ENCODE results near the gene ESCO1. TPM values are rescaled to one million over a fixed set of nuclear protein-coding genes. Genes with fewer than 3 reads are reported as not detected.

Gene ESCO1
- total and polyA plus RNA-seq, 2 of the 13 experiments (the other 11 are each of a cell fraction or from before 2014, with no cell fraction given): 6.3 to 19.4 TPM

GRCh38 chr18:21599585-21600525 lies 649 bp downstream of the ESCO1 start (continued):
- TF ChIP-seq RBFOX2 (IDR thresholded peaks at IDR 0.05; ENCODE audit: low read depth, low read length): peak; percentile 92; the same call in 1 of the 2 replicates
- 0 out of 2 replicates have a peak, but pooled peaks have one; percentile 25 for TF ChIP-seq ZNF737 (CRISPR knock-in tag; IDR thresholded peaks at IDR 0.05; ENCODE audit: borderline replicate concordance)
- no peak for TF ChIP-seq MED13 (CRISPR knock-in tag; IDR thresholded peaks at IDR 0.05)
- TF ChIP-seq ZNF644 (CRISPR knock-in tag; IDR thresholded peaks at IDR 0.05; ENCODE audit: low read depth): no peak
- no peak for TF ChIP-seq SATB2 (CRISPR knock-in tag; IDR thresholded peaks at IDR 0.05)
- no peak; the same call in 1 of the 2 replicates for TF ChIP-seq ZNF484 (CRISPR knock-in tag; IDR thresholded peaks at IDR 0.05; ENCODE audit: borderline replicate concordance, low read depth)
- no peak for TF ChIP-seq SNAPC5 (CRISPR knock-in tag; IDR thresholded peaks at IDR 0.05; ENCODE audit: borderline replicate concordance)
- peak; percentile 31; the same call in 1 of the 2 replicates for TF ChIP-seq ZKSCAN5 (CRISPR knock-in tag; IDR thresholded peaks at IDR 0.05)
- TF ChIP-seq CSRNP1 (CRISPR knock-in tag; IDR thresholded peaks at IDR 0.05): peak; percentile 89
- peak; percentile 50 for TF ChIP-seq PTBP1 (IDR thresholded peaks at IDR 0.05; ENCODE audit: low read depth, low read length, poor library complexity, severe bottlenecking)
- TF ChIP-seq ZNF276 (CRISPR knock-in tag; IDR thresholded peaks at IDR 0.05; ENCODE audit: low read depth): no peak
- TF ChIP-seq ATF5 (CRISPR knock-in tag; IDR thresholded peaks at IDR 0.05; ENCODE audit: low read depth): no peak
- peak; percentile 33; the same call in 1 of the 2 replicates for TF ChIP-seq HCFC1 (IDR thresholded peaks at IDR 0.05; ENCODE audit: low read depth, low read length)
- TF ChIP-seq ZHX2 (IDR thresholded peaks at IDR 0.05; ENCODE audit: low read depth): no peak
- 0 out of 2 replicates have a peak, but pooled peaks have one; percentile 16 for TF ChIP-seq ZHX2 (CRISPR knock-in tag; IDR thresholded peaks at IDR 0.05; ENCODE audit: borderline replicate concordance)
- no peak for TF ChIP-seq ZNF773 (CRISPR knock-in tag; IDR thresholded peaks at IDR 0.05; ENCODE audit: borderline replicate concordance)
- peak; percentile 51 for TF ChIP-seq ZNF839 (CRISPR knock-in tag; IDR thresholded peaks at IDR 0.05; ENCODE audit: borderline replicate concordance)
